ENCODE measurements around the gene MYO1B.

The MYO1B gene

DNA sequence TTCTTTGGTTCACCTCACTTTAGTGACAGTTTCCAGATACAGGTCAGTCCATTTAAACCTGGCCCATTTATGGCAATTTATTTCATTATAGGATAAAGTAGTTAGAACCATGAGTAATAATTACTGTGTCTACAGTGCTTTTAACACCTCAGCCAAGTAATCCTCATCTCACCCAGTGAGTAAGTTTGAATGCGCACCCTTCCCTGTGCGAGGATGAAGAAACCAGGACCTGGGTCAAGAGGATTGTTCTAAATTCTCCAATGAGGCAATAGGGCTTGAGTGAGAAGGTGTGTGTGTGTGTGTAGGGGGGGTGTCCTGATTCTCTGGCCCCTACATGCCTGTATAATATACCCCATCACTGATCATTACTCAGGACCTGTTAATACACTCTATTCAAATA lies 854 bp upstream of the MYO1B start:
- peaks cover 7% of the 10 kb centered on the region; the same call in 1 of the 2 replicates for H3K4me1 ChIP-seq (ENCODE audit: control insufficient read depth, insufficient read depth, low read length)
- no peak for DNase-seq (ENCODE audit: low read depth, low spot score)
- WGBS (ENCODE audit: insufficient coverage, insufficient read length) = no CpG with 5 or more reads among the region's 2 CpGs
- no peaks in the 10 kb centered on the region for H3K36me3 ChIP-seq (ENCODE audit: control insufficient read depth, insufficient read depth, low read length)
- no peak overlapping the region for H3K27ac ChIP-seq (ENCODE audit: low read length)
- H3K4me3 ChIP-seq (ENCODE audit: low read length) = no peak overlapping the region
- H3K9me3 ChIP-seq (ENCODE audit: control insufficient read depth, insufficient read depth, low read length) = no peaks in the 10 kb centered on the region
- no peaks in the 10 kb centered on the region for H3K27me3 ChIP-seq (ENCODE audit: control insufficient read depth, insufficient read depth, low read length)

DNA sequence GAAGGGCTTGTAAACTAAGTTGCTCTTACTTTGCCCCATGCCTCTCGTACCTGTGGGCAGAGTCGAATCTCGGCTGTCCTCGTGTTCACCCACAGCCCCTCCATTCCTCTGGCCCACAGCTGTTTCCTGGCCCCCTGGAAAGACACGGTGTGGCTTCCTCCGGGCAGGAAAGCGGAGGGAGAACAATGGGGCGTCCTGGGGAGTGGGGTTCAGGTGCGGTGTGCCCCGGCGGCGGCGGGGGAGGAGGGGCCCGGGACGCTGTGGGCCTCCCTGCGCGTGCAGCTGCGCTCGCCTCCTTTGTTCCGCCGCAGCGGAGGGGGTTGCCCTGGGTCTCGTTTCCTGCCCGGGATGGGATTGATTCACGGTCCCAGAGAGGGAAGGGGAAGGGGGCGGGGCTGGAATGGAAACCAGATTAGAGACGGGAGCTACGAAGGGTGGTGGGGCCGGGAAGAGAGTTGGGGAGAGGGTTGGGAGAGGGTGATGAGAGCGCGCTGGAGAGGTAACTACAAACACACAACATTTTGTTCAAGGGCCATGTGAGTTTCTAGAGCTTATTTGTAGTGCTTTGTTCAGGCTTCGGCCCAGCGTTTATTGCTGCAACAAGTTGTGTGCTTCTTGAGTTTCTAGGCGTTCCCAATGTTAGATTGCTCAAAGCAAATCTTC lies 796 bp downstream of the MYO1B start:
- Histone ChIP-seq H3K27ac (ENCODE audit: low read length) (no peak overlapping the region), H3K36me3 (ENCODE audit: control insufficient read depth, insufficient read depth, low read length) (no peaks in the 10 kb centered on the region), H3K4me3 (ENCODE audit: low read length) (peak overlapping the region; percentile 80), H3K4me1 (ENCODE audit: control insufficient read depth, insufficient read depth, low read length) (peaks cover 10% of the 10 kb centered on the region), H3K27me3 (ENCODE audit: control insufficient read depth, insufficient read depth, low read length) (no peaks in the 10 kb centered on the region), H3K9me3 (ENCODE audit: control insufficient read depth, insufficient read depth, low read length) (no peaks in the 10 kb centered on the region)
- no CpG with 5 or more reads among the region's 34 CpGs for WGBS (ENCODE audit: insufficient coverage, insufficient read length)
- DNase-seq (ENCODE audit: low read depth, low spot score) = peak; percentile 66

DNA sequence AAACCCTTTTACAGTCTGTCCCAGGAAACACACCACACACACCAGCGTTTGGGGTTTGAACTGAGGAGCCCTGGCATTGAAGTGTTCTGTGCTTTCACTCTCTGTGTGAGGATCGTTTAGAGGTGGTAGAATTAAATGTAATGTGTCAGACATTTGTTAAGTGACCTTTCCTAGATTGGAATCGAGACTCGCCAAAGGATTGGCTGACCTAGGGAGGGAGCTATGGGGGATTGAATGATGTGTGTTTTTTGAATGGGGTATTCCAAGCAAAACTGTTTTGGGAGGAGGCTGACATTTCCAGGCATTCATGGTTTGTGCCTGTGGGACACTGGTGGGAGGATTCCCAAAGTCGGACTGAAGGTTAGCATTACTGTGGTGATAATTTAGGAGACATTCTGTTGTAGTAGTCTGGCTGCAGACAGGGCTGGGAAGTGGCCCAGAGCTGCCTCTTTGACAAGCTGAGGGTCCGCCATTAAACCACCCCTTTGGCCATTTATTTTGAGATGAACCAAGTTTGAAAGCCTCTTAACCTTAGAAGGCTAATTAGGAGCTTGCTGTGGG lies 1.7 kb downstream of the MYO1B start:
- no peak for DNase-seq (ENCODE audit: low read depth, low spot score)
- Histone ChIP-seq H3K4me1 (ENCODE audit: control insufficient read depth, insufficient read depth, low read length) (peaks cover 11% of the 10 kb centered on the region), H3K4me3 (ENCODE audit: low read length) (no peak overlapping the region; the same call in 1 of the 2 replicates), H3K9me3 (ENCODE audit: control insufficient read depth, insufficient read depth, low read length) (no peaks in the 10 kb centered on the region), H3K27me3 (ENCODE audit: control insufficient read depth, insufficient read depth, low read length) (no peaks in the 10 kb centered on the region), H3K27ac (ENCODE audit: low read length) (no peak overlapping the region), H3K36me3 (ENCODE audit: control insufficient read depth, insufficient read depth, low read length) (no peaks in the 10 kb centered on the region)
- WGBS (ENCODE audit: insufficient coverage, insufficient read length) = no CpG with 5 or more reads among the region's 6 CpGs

DNA sequence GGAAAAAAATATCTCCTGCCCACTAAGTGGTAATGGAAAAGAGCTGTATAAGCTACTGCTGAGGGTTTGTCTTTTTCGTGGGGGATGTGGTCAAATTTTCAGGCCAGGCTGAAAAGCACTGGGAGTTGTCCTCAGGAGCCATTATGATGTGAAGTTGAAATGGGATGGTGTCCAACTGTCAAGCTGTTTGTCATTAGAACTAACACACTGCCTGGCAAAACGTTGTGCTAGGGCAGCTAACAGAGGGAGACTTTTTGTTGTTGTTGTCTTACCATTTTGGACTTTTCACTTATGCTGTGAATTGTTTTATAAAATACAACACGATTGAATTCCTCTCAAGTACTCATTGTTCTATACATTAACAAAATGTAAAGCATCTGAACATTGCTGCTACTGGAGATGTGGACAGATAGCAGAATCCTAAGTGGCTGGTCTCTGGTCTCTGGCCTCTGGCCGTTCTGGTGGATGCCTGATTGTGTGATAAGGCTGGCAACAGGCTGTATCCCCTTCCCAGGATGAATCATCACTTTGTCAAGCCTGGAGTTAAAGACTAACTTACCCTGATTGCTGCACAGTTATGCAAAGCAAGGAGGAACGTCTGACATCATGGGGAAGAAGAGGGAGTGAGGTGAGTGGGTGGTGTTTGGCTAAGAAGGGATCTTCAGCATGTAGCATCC lies 2.3 kb downstream of the MYO1B start:
- Histone ChIP-seq H3K9me3 (ENCODE audit: control insufficient read depth, insufficient read depth, low read length) (no peaks in the 10 kb centered on the region), H3K27ac (ENCODE audit: low read length) (no peak overlapping the region), H3K4me3 (ENCODE audit: low read length) (no peak overlapping the region), H3K27me3 (ENCODE audit: control insufficient read depth, insufficient read depth, low read length) (no peaks in the 10 kb centered on the region), H3K4me1 (ENCODE audit: control insufficient read depth, insufficient read depth, low read length) (peaks cover 11% of the 10 kb centered on the region), H3K36me3 (ENCODE audit: control insufficient read depth, insufficient read depth, low read length) (no peaks in the 10 kb centered on the region)
- no CpG with 5 or more reads among the region's 5 CpGs for WGBS (ENCODE audit: insufficient coverage, insufficient read length)
- DNase-seq (ENCODE audit: low read depth, low spot score) = no peak

DNA sequence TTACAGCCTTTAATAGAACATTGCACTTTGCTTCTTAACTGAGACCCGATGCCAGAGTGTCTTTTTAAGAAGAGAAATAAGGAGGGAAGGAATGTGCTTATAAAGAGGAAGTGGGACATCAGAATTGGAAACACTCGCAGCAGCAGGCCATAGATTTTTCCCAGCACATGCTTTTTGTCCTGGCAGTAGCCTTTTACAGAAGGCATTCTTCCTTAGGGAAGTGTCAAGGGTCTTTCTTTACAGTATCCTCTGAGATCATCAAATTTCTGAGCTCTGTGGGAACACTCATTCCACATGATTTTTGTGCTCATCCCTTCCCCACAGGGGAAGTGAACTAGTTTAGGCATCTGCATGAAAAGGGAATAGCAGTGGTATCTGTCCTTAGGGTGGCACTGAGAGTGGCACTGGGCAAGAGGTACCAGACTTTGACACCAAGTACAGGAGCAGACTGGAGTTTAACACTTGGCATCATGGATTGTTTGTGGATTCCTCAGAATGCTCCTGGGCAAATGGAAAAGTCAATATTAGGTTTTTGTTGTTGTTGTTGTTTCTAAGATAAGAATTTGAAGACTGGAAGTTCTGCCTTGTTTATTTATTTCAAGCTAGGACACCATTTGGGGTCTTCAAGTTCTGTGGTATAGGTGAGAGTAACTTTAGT lies 4.1 kb downstream of the MYO1B start:
- DNase-seq (ENCODE audit: low read depth, low spot score) = no peak
- H3K9me3 ChIP-seq (ENCODE audit: control insufficient read depth, insufficient read depth, low read length) = no peaks in the 10 kb centered on the region
- H3K27me3 ChIP-seq (ENCODE audit: control insufficient read depth, insufficient read depth, low read length) = no peaks in the 10 kb centered on the region
- no peaks in the 10 kb centered on the region for H3K36me3 ChIP-seq (ENCODE audit: control insufficient read depth, insufficient read depth, low read length)
- H3K4me1 ChIP-seq (ENCODE audit: control insufficient read depth, insufficient read depth, low read length) = peaks cover 12% of the 10 kb centered on the region
- WGBS (ENCODE audit: insufficient coverage, insufficient read length) = no CpG with 5 or more reads among the region's 2 CpGs
- no peak overlapping the region for H3K4me3 ChIP-seq (ENCODE audit: low read length)
- no peak overlapping the region for H3K27ac ChIP-seq (ENCODE audit: low read length)

DNA sequence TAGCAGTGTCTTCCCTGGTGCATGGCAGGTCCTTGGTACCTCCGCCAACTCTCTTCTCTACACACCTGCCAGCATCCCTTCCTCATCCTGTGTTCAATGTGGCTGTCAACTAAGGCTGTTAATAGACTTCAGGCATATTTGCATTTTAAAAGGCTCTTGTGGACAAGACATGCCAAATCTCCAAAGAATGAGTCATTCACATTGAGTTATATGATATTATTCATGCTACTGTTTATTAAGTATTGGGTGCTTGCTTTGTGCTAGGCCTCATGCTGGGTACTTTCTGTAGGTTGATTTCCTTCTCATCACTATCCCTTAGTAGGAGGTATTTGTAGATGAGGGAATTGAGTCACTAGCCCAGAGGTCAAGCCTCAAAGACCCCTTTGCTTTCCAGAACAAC lies 5.2 kb downstream of the MYO1B start:
- no CpG with 5 or more reads among the region's 1 CpG for WGBS (ENCODE audit: insufficient coverage, insufficient read length)
- Histone ChIP-seq H3K27me3 (ENCODE audit: control insufficient read depth, insufficient read depth, low read length) (no peaks in the 10 kb centered on the region), H3K4me1 (ENCODE audit: control insufficient read depth, insufficient read depth, low read length) (peaks cover 12% of the 10 kb centered on the region), H3K27ac (ENCODE audit: low read length) (no peak overlapping the region), H3K36me3 (ENCODE audit: control insufficient read depth, insufficient read depth, low read length) (no peaks in the 10 kb centered on the region), H3K4me3 (ENCODE audit: low read length) (no peak overlapping the region), H3K9me3 (ENCODE audit: control insufficient read depth, insufficient read depth, low read length) (no peaks in the 10 kb centered on the region)
- DNase-seq (ENCODE audit: low read depth, low spot score) = no peak

DNA sequence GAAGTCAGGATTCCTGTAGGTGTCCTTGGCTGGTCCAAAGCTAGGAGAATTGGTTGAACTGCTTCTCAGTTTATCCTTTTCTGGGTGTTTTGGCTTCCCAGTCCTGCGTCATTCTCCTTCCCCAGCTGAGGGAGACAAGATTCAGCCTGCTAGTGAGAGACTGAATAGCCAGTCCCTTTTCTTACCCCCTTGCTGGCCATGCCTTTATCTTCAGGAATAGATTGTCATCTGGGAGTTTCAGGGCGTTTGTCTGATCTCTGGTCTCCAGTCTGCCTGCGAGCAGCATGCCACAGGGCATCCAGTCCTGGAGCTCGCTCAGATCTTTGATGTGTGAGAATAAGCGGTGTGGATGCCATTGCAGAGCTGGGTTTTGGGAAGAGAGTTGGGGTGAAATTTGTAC lies 5.8 kb downstream of the MYO1B start:
- H3K27ac ChIP-seq (ENCODE audit: low read length) = no peak overlapping the region
- WGBS (ENCODE audit: insufficient coverage, insufficient read length) = no CpG with 5 or more reads among the region's 5 CpGs
- no peak overlapping the region for H3K4me3 ChIP-seq (ENCODE audit: low read length)
- peaks cover 15% of the 10 kb centered on the region for H3K4me1 ChIP-seq (ENCODE audit: control insufficient read depth, insufficient read depth, low read length)
- no peak for DNase-seq (ENCODE audit: low read depth, low spot score)
- H3K27me3 ChIP-seq (ENCODE audit: control insufficient read depth, insufficient read depth, low read length) = no peaks in the 10 kb centered on the region
- H3K36me3 ChIP-seq (ENCODE audit: control insufficient read depth, insufficient read depth, low read length) = no peaks in the 10 kb centered on the region
- H3K9me3 ChIP-seq (ENCODE audit: control insufficient read depth, insufficient read depth, low read length) = no peaks in the 10 kb centered on the region

DNA sequence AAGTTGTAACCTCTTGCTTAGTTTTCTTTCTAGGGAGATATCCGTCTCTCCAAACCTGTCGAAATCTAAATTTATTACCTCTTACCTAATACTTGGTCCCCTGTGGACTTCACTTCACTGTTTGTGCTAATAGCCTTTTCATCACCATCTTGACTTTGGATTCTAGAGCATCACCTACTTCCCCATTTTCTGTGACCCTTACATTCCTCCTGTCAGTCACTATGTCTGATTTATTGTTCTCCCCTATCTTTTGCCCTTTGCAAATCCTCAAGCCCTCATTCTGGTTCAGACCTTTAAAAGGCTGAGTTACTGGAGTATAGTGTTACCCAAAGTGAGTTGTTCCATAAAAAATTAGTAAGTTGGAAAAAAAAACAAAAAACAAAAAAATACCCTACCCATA lies 7.5 kb downstream of the MYO1B start:
- no peak for DNase-seq (ENCODE audit: low read depth, low spot score)
- Histone ChIP-seq H3K4me3 (ENCODE audit: low read length) (no peak overlapping the region), H3K27ac (ENCODE audit: low read length) (no peak overlapping the region), H3K9me3 (ENCODE audit: control insufficient read depth, insufficient read depth, low read length) (no peaks in the 10 kb centered on the region), H3K36me3 (ENCODE audit: control insufficient read depth, insufficient read depth, low read length) (no peaks in the 10 kb centered on the region), H3K27me3 (ENCODE audit: control insufficient read depth, insufficient read depth, low read length) (no peaks in the 10 kb centered on the region), H3K4me1 (ENCODE audit: control insufficient read depth, insufficient read depth, low read length) (peaks cover 12% of the 10 kb centered on the region)
- no CpG with 5 or more reads among the region's 2 CpGs for whole genome bisulfite sequencing (ENCODE audit: insufficient coverage, insufficient read length)

DNA sequence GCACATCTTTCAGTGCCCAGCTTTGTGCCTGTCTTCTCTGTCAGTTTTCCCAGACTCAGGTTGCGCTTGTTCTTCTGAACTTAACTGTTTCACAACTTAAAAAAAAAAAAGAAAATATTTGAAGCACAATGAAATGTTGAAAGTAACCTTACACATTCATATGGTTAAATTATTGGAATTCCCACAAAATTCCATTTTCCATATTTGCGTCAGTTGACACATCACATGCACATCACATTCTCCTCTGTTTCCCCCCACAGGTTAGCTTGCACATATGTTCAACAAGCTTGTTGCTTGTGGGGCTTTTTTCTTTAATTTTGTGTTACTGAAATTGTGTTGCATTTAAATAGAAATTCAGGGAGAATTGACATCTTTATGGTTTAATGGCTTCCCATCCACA lies 8.3 kb downstream of the MYO1B start:
- no peak overlapping the region for H3K27ac ChIP-seq (ENCODE audit: low read length)
- peaks cover 9% of the 10 kb centered on the region for H3K4me1 ChIP-seq (ENCODE audit: control insufficient read depth, insufficient read depth, low read length)
- no peaks in the 10 kb centered on the region for H3K36me3 ChIP-seq (ENCODE audit: control insufficient read depth, insufficient read depth, low read length)
- no peaks in the 10 kb centered on the region for H3K9me3 ChIP-seq (ENCODE audit: control insufficient read depth, insufficient read depth, low read length)
- no peak overlapping the region for H3K4me3 ChIP-seq (ENCODE audit: low read length)
- no peaks in the 10 kb centered on the region for H3K27me3 ChIP-seq (ENCODE audit: control insufficient read depth, insufficient read depth, low read length)
- WGBS (ENCODE audit: insufficient coverage, insufficient read length) = no CpG with 5 or more reads among the region's 2 CpGs
- no peak for DNase-seq (ENCODE audit: low read depth, low spot score)

DNA sequence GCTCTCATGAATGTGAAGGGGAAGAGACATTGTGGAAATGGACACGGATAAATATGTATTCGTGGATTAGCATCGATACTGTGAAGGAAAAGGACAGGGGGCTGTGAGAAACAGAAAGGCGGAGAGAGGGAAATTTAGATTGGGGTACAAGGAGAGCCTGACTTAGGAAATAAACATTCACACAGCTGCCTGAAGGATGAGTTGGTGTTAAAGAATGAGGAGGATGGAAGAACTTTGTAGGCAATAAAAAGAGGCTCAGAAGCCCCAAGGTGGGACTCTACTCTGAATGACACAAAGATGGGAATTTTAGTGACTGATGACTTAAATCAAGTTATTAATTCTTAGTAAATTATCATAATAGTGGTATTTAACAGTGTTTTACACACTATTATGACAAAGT lies 10.1 kb downstream of the MYO1B start:
- H3K36me3 ChIP-seq (ENCODE audit: control insufficient read depth, insufficient read depth, low read length) = no peaks in the 10 kb centered on the region
- no peak overlapping the region for H3K27ac ChIP-seq (ENCODE audit: low read length)
- H3K4me3 ChIP-seq (ENCODE audit: low read length) = no peak overlapping the region
- no peaks in the 10 kb centered on the region for H3K27me3 ChIP-seq (ENCODE audit: control insufficient read depth, insufficient read depth, low read length)
- no peak for DNase-seq (ENCODE audit: low read depth, low spot score)
- peaks cover 9% of the 10 kb centered on the region for H3K4me1 ChIP-seq (ENCODE audit: control insufficient read depth, insufficient read depth, low read length)
- H3K9me3 ChIP-seq (ENCODE audit: control insufficient read depth, insufficient read depth, low read length) = no peaks in the 10 kb centered on the region
- WGBS (ENCODE audit: insufficient coverage, insufficient read length) = no CpG with 5 or more reads among the region's 4 CpGs

Data from iPS DF 6.9 (cell line).